K562 (cell line): ENCODE data around the gene AGRP. TPM values are rescaled to one million over a fixed set of nuclear protein-coding genes. Genes with fewer than 3 reads are reported as not detected.

ENCODE experiments used
- BCLAF1 ChIP-seq, 2 experiments: fragments of 450-650 bp in 1 of 2; IDR thresholded peaks; 2 replicates each; pipeline ENCODE4 v1.6.1; 2011 to 2017; ENCODE audit warnings: low read depth in 2 of 2, antibody characterized with exemption in 1 of 2, borderline replicate concordance in 1 of 2, low read length in 1 of 2, mild to moderate bottlenecking in 1 of 2, mixed read lengths in 1 of 2; ENCODE audit not compliant: control insufficient read depth in 1 of 2
- CBFA2T3 ChIP-seq: fragments of 450-650 bp; IDR thresholded peaks from 2 replicates; pipeline ENCODE4 v1.6.1; 2017
- CHCHD3 ChIP-seq: fragments of 250-450 bp; sonication (Bioruptor Pico); IDR thresholded peaks from 2 replicates; pipeline ENCODE4 v2.1.2; 2022; ENCODE audit warnings: mild to moderate bottlenecking
- CREM ChIP-seq: IDR thresholded peaks from 2 replicates; pipeline ENCODE4 v1.6.1; 2014; ENCODE audit warnings: antibody characterized with exemption, low read depth
- E2F4 ChIP-seq: sonication (generic); formaldehyde crosslinking; IDR thresholded peaks from 2 replicates; pipeline ENCODE4 v1.8.0; 2022; ENCODE audit warnings: mild to moderate bottlenecking, low read depth, missing genetic modification reagents
- FOXP4 ChIP-seq: sonication (generic); formaldehyde crosslinking; IDR thresholded peaks from 2 replicates; pipeline ENCODE4 v1.8.0; 2022; ENCODE audit warnings: mild to moderate bottlenecking, missing genetic modification reagents, borderline replicate concordance
- ID3 ChIP-seq, 2 experiments: fragments of 250-450 bp in 1 of 2; fragments of 450-650 bp in 1 of 2; sonication (Bioruptor Pico) in 1 of 2; IDR thresholded peaks; 2 replicates each; pipeline versions ENCODE4 v1.6.1 to v1.8.0; 2016 to 2021; ENCODE audit warnings: mild to moderate bottlenecking in 2 of 2, moderate library complexity in 2 of 2, missing compliant biosample characterization in 1 of 2, missing genetic modification characterization in 1 of 2
- JUND ChIP-seq, 2 experiments: IDR thresholded peaks; 2 replicates in 1 of 2; 3 replicates in 1 of 2; pipeline ENCODE4 v1.6.1; 2011; ENCODE audit warnings: borderline replicate concordance in 2 of 2, low read depth in 2 of 2, low read length in 2 of 2, improper control_type of control experiment in 1 of 2, missing biosample characterization in 1 of 2, missing genetic modification characterization in 1 of 2, missing genetic modification reagents in 1 of 2
- NCOA1 ChIP-seq: fragments of 450-650 bp; IDR thresholded peaks from 2 replicates; pipeline ENCODE4 v1.6.1; 2016; ENCODE audit warnings: low read depth
- RFX5 ChIP-seq: IDR thresholded peaks from 2 replicates; pipeline ENCODE4 v1.6.1; 2011; ENCODE audit warnings: low read depth, mild to moderate bottlenecking, improper control_type of control experiment, low read length
- SIX5 ChIP-seq, 2 experiments: IDR thresholded peaks; 2 replicates each; pipeline ENCODE4 v1.6.1; 2011; ENCODE audit warnings: low read length in 2 of 2, borderline replicate concordance in 1 of 2, low read depth in 1 of 2, mild to moderate bottlenecking in 1 of 2, moderate library complexity in 1 of 2; ENCODE audit not compliant: insufficient read depth in 1 of 2
- SMARCA4 ChIP-seq: fragments of 450-650 bp; IDR thresholded peaks from 2 replicates; pipeline ENCODE4 v1.6.1; 2016
- USF1 ChIP-seq: sonication (generic); formaldehyde crosslinking; IDR thresholded peaks from 2 replicates; pipeline ENCODE4 v1.9.0; 2022; ENCODE audit warnings: mild to moderate bottlenecking, missing genetic modification reagents
- ZNF146 ChIP-seq: IDR thresholded peaks from one replicate; pipeline ENCODE4 v1.6.1; 2018; ENCODE audit warnings: missing compliant biosample characterization; ENCODE audit not compliant: unreplicated experiment
- ZNF263 ChIP-seq: sonication (generic); formaldehyde crosslinking; IDR thresholded peaks from 2 replicates; pipeline ENCODE4 v1.8.0; 2022; ENCODE audit warnings: mild to moderate bottlenecking, missing genetic modification reagents, borderline replicate concordance
- ZNF41 ChIP-seq: fragments of 250-450 bp; sonication (Bioruptor Pico); conservative IDR thresholded peaks from 2 replicates; pipeline ENCODE4 v1.4.0; 2020; ENCODE audit warnings: mild to moderate bottlenecking
- ZNF436 ChIP-seq: fragments of 250-450, 450-650 bp; sonication (Bioruptor Pico); formaldehyde crosslinking; IDR thresholded peaks from 2 replicates; pipeline ENCODE4 v1.7.0; 2020; ENCODE audit warnings: mild to moderate bottlenecking
- ZNF717 ChIP-seq: fragments of 250-450 bp; sonication (Bioruptor Pico); IDR thresholded peaks from 2 replicates; pipeline ENCODE4 v1.5.0; 2021
- polyA plus RNA-seq, 8 experiments: library from polyadenylated mRNA; depleted of rRNA in 4 of 8; stranded (reverse) in 5 of 8; unstranded in 3 of 8; fragments of >200 nt; fragmentation: Nextera tagmentation in 2 of 8; fragmentation: Illumina TruSeq in 1 of 8; extraction: Ambion mirVana in 2 of 8; extraction: Trizol in 1 of 8; gene quantifications; 2 replicates each; pipeline versions ENCODE4 v1.2.1 to v1.2.3, GENCODE V29; 2011 to 2014; ENCODE audit warnings: inconsistent platforms in 1 of 8, missing spikeins in 1 of 8
- total RNA-seq, 7 experiments: library from RNA; depleted of rRNA in 6 of 7; stranded (reverse); fragments of >200 nt in 6 of 7; fragmentation: Illumina TruSeq in 2 of 7; extraction: Trizol in 2 of 7; gene quantifications; 2 replicates each; pipeline versions ENCODE4 v1.2.1 to v1.2.3, GENCODE V29; 2011 to 2021; ENCODE audit warnings: low replicate concordance in 1 of 7

Gene AGRP
- total and polyA plus RNA-seq, 9 of the 15 experiments (the other 6 are each of a cell fraction or from before 2014, with no cell fraction given), result not detected

GRCh38 chr16:67530013-67530939, 46.9 kb upstream of the AGRP start (continued):
- no peak for TF ChIP-seq E2F4 (CRISPR knock-in tag)
- 0 out of 2 replicates have a peak, but pooled peaks have one; percentile 66 for TF ChIP-seq FOXP4
- 0 out of 2 replicates have a peak, but pooled peaks have one; percentile 18 for TF ChIP-seq CREM
- TF ChIP-seq JUND (IDR thresholded peaks at IDR 0.05; ENCODE audit: borderline replicate concordance, low read depth, low read length), result no peak; the same call in 1 of the 2 replicates
- no peak for TF ChIP-seq JUND (tag; IDR thresholded peaks at IDR 0.05; ENCODE audit: borderline replicate concordance, low read depth, low read length)
- no peak for TF ChIP-seq BCLAF1 (IDR thresholded peaks at IDR 0.05; ENCODE audit: borderline replicate concordance in 1 of 2, control insufficient read depth in 1 of 2, low read depth in 2 of 2, low read length in 1 of 2)
- no peak for TF ChIP-seq NCOA1
- TF ChIP-seq ZNF436 (CRISPR knock-in tag), result no peak
- no peak for TF ChIP-seq ZNF41 (CRISPR knock-in tag)
- no peak for TF ChIP-seq SMARCA4
- TF ChIP-seq ZNF146 (CRISPR knock-in tag), result no peak
- TF ChIP-seq USF1 (CRISPR knock-in tag), result peak; percentile 24; the same call in 1 of the 2 replicates
- TF ChIP-seq ID3 (CRISPR knock-in tag; IDR thresholded peaks at IDR 0.05), result no peak
- TF ChIP-seq ID3 (tag; IDR thresholded peaks at IDR 0.05), result no peak
- TF ChIP-seq CHCHD3, result no peak
- no peak for TF ChIP-seq ZNF717 (CRISPR knock-in tag)
- no peak for TF ChIP-seq SIX5 (IDR thresholded peaks at IDR 0.05; ENCODE audit: borderline replicate concordance in 1 of 2, insufficient read depth in 1 of 2, low read depth in 1 of 2, low read length in 2 of 2)
- no peak for TF ChIP-seq CBFA2T3
- peak; percentile 74 for TF ChIP-seq ZNF263 (CRISPR knock-in tag)
- no peak for TF ChIP-seq RFX5
